ENCODE results near the gene BIN1.

- TF ChIP-seq TAF1 (IDR thresholded peaks at IDR 0.05; ENCODE audit: borderline replicate concordance, insufficient read depth, low read length): no peak
- no peak for TF ChIP-seq FOXP2 (optimal IDR thresholded peaks at IDR 0.05; ENCODE audit: borderline replicate concordance, extremely low read depth, extremely low read length, insufficient read depth)
- TF ChIP-seq REST (IDR thresholded peaks at IDR 0.05; ENCODE audit: insufficient read depth in 1 of 2, low read depth in 2 of 2, low read length in 2 of 2): no peak
- TF ChIP-seq POLR2AphosphoS5 (IDR thresholded peaks at IDR 0.05; ENCODE audit: low read depth, low read length): no peak
- no peak for TF ChIP-seq SIN3A (IDR thresholded peaks at IDR 0.05; ENCODE audit: borderline replicate concordance, insufficient read depth, low read length)
Measured at GRCh38 chr2:127080226-127080937, 26.6 kb downstream of the BIN1 start.

Measured in PFSK-1 (cell line).